IPS-NIHi7 (cell line): ENCODE results near the gene OR5K3.

ENCODE experiments used
- DNase-seq: peaks from one replicate; pipeline ENCODE4 v3.0.0; 2012; ENCODE audit warnings: mixed read lengths; ENCODE audit errors: extremely low spot score

Gene OR5K3

DNA sequence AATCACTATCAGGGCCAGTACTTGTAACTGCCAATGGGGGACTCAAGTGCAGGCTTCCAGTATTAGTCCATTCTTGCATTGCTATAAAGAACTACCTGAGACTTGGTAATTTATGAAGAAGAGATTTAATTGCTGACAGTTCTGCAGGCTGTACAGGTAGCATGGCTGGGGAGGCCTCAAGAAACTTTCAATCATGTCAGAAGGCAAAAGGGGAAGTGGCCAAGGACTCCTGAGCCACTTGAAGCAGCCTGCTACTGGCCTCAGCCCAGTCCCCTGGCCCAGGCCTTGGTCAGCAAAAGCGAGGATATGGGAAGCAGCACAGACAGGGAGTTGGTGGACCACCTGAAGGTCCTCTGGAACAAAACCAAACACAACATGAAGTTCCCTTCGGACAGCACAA lies 43.3 kb downstream of the OR5K3 start:
- DNase-seq, result no peak

DNA sequence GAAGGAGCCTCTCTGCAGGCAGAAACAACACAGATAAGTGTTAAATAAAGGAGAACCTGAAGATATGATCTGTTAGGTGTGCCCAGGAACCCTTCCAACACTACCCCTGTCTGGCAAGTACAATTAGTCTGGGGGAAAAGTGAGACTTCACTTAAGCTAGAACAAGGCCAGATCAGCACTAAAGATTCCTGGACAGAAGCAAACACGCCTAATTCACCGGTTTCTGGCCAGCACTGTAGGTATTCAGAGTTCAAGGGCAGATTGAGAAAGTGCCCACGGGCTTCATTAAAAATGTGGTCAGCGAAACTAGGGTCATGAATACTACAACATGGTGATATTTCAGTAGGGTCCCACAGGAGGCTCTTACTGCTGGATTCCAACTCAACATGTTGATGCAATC lies 43.9 kb downstream of the OR5K3 start:
- no peak for DNase-seq

DNA sequence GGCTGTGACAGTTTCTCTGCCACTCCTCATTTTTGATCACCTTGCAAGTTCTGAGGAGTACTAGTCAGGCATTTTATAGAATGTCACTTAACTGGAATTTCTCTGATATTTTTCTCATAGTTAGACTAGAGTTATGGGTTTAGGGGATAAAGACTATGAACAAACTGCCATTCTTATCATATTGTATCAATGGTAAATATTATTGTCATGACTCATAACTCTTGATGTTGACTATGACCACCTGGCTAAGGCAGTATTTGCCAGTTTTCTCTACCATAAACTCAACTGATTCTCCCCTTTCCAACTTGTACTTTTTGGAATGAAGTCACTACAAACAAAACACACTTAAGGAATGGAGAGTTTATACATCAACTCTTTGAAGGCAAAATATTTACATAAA lies 49.8 kb downstream of the OR5K3 start:
- no peak for DNase-seq
